GM21390 (cell line): ENCODE data around the gene RPL29.
"Not testable (repeated sequence)": the region's sequence is repeated elsewhere in the genome, so short reads cannot be mapped to it uniquely, and the experiment has no call there.

Source experiments
- ATAC-seq: cut with Tn5 transposase; IDR thresholded peaks from one replicate; pipeline ENCODE4 v1.9.1; 2021; ENCODE audit not compliant: unreplicated experiment

RPL29 gene

DNA sequence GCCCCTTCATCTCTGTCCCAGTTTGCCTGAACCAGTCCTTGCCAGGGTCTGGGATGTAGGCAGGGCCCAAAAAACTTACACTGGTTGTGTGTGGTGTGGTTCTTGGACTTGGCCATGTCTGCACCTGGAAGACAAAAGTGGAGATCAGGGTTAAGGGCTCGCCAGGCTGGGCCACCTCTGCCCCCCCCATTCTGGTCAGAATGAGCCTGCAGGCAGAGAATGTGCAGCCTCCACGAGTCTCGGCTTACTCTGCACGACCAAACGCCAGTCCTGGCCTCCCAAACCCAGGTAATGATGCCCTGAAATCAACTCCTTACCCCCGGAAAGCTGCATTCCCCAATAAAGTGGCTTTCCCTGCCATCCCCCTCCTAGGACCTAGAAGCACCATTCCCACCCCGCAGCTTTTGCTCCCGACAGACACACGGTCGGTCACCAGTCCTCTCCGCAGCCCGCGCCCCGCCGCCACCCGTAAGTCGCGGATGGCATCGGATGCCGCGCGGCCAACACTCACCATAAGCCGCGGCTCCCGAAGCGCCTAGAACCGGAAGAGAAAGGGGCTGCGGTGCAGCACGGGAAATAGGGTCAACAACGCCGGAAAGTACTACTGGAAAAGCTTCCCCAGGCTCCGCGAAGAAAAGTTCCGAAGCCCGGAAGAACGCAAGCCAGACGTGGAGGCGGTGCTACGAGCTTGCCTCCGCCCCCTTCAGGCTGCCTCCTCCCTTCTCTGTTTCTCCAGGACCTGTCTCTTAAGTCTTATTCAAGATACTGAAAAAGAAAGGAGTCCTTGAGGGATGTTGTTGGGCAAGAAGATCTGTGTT lies at the start of gene RPL29:
RPL29 (minus strand) TSS at position 550 of the 818 bp plus-strand sequence; CDS start at position 116, 434 bp downstream.
- peak; percentile 83 for ATAC-seq

DNA sequence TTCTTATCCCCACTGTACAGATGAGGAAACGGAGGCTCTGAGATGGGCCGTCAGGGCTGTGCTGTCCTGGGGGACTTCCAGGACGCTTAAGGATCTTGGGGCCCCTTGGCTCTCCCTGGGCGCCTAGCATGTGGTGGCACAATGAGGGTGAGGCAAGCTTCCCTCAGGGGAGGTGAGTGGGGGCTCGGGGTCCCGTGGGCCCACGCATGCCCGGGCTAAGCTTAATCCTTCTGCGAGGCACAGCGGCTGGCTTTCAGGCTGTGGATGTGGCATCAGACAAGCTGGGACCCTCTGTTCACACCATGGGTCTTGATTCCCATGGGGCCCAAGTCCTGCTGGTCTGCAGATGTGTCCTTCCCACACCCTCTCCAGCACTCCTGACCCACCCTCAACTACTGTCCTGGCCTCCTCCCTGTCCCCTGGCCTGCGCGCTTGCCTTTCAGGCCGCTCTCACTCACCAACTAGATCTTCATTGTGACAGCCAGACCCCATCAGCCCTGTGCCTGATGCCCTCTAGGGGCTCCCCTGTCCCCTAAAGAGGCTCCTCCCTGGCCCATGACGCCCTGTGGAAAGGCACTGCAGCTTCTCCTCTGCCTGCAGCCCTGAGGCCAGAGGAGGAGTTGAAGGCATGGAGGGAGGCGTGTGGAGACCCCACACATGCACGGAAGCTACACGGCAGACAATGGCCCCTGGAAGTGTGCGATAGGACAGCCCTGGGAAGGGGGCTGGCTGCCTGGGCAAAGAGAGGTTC lies 49.3 kb upstream of the RPL29 start:
- no peak for ATAC-seq

DNA sequence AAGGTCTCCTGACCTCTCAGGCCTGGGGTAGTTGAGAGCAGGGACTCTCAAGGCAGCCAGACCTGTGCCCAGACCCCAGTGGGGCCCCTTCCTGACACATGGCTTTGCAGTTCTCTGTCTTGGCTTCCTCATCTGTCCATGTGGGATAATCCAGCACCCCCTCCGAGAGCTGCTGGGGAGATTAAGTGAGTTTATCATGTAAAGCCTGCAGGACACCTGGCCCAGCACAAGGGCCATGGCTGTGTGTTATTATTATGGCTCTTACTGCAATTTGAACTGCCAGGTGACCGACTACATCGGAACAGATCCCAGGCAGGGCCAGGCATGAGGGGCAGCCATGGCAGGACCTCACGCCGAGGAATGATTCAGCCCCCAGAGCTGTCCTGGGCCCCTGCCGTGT lies 48.1 kb upstream of the RPL29 start:
- ATAC-seq: no peak

DNA sequence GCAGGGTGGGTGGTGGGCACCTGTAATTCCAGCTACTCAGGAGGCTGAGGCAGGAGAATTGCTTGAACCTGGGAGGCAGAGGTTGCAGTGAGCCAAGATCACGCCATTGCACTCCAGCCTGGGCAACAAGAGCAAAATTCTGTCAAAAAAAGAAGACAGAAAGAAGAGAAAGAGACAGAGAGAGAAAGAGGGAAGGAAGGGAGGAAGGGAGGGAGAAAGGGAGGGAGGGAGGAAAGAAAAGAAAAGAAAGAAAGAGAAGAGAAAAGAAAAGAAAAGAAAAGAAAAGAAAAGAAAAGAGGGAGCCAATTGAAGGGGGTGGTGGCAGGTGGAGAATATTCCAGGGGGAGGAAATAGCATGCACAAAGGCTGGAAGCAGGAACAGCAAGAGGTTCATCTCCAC lies 47.3 kb upstream of the RPL29 start:
- ATAC-seq: not testable (repeated sequence)

DNA sequence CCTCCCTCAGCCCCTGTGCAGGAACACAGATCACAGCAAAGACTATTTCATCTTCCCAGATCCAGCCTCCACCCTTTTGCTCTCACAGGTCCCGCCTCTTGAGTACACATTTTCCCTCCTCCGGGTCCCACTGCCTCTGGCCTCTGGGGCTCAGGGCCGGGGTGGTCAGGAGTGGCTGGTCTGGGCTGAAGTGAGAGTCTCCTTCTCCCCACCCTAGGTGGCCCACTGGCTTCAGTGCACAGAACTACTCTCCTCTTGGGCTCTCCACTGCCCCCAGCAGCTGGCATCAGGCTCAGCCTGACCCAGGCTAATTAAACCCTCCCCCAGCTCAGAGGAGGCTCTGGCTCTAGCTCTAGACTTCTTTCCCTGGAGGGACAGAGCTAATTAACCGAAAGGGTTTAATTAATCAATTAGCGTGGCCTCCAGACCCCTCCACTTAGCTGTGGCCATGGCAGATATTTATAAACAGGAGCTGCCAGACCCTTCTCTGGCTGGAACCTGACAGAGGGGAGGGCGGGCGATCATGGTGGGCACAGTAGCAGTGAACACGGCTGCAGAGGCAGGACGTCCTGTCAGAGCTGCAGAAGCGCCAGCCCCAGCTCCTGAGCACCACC lies 45.5 kb upstream of the RPL29 start:
- no peak for ATAC-seq

DNA sequence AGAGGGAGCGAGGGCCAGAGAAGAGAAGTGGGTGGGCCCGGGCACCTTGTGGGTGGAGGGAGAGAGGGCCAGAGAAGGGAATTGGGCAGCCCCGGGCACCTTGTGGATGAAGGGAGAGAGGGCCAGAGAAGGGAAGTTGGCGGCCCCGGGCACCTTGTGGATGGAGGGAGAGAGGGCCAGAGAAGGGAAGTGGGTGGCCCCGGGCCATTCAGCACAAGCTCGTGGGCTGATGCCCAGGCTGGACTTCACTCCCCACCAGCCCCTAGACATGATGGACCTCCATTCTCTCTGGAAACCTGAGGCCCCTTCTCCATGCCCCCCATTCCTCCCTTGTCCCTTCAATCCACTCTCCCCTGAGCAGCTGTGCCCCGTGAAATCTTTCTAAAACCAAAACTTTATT lies 44.9 kb upstream of the RPL29 start:
- ATAC-seq: no peak

DNA sequence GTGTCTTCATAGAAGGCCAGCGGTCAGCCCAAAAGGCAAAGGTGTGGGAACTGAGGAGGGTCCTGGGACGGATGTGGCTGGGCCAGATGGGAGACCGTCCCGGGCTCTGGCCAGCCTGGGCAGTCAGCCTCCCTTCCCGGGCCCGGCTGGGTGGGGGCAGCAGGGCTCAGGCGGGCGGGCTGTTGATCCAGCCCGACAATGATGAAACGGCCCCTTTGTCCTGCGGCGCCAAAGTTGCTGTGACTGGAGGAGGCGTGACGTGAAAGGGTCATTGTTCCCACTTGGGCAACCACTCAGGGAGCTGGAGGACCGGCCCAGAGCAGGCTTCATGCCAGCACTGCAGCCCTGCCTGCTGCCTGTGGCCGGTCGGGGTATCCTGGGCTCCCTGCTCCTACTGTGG lies 44.2 kb upstream of the RPL29 start:
- ATAC-seq: no peak

DNA sequence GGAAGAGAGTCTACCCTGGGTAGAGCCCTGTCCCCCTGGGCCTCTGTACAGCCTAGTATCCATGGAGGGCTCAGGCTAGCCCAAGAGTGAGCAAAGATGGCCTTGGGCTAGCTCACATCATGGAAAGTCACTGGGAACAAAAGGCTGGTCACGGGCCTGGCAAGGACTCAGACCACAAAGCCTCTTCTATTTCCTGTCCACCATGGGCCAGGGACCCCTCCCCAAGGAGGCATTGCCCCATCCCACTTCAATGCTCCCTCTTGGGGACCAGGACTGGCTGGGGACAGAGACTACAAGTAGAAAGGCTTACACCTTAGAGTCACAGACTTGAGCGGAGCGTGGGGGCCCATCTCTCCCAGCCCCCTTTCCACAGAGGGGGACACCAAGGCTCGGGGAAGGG lies 43.7 kb upstream of the RPL29 start:
- ATAC-seq: no peak

DNA sequence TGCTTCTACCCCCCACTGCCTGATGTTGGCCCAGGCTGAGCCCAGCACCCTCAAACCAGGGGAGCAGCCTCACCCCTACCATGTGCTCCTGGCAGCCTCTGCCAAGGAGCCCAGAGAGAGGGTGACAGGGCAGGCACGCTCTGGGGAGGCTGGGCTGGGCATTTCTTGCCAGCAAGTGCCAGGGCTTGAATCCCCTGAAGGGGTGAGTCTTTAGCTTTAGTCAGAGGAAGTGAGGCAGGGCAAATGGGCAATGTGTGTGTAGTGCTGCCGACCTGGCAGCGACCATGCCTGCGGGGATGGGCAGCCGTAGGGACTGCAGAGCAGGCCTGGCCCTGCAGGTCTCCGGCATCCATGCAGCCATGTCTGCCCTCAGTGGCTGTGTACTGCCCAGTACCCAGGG lies 42.5 kb upstream of the RPL29 start:
- ATAC-seq: no peak

DNA sequence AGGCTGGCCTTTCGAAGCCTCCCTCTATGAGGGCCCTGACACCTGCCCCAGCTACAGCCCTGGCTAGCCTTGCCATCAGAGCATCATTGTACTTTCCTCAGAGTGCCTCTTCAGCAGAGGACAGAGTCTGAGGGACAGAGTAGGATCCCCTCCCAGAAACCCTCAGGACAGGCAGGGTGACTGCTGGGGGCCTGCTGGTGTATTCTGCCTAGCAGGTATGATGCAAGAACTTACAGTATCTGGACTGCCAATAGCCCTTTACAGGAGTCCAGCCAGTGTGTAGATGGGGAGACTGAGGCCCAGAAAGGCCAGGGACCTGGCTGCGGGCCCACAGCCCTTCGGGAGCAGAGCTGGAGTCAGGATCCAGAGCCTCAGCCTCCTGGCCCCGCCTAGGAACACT lies 41.6 kb upstream of the RPL29 start:
- ATAC-seq: no peak

DNA sequence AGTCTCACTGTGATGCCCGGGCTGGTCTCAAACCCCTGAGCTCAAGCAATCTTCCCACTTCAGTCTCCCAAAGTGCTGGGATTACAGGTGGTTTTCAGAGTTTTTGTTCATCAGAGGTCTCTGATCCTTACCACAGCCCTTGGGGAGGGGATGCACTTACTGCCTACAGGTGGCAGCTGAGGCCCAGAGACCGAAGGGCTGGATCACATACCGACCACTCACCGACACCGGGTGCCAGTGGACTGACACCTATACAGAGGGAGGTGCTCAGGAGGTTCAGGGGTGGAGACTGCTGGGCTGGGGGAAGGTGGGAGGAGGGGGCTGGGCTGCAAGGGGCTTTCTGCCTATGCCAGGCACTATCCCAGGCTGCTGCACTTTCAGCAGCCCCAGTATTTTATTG lies 41.1 kb upstream of the RPL29 start:
- no peak for ATAC-seq

DNA sequence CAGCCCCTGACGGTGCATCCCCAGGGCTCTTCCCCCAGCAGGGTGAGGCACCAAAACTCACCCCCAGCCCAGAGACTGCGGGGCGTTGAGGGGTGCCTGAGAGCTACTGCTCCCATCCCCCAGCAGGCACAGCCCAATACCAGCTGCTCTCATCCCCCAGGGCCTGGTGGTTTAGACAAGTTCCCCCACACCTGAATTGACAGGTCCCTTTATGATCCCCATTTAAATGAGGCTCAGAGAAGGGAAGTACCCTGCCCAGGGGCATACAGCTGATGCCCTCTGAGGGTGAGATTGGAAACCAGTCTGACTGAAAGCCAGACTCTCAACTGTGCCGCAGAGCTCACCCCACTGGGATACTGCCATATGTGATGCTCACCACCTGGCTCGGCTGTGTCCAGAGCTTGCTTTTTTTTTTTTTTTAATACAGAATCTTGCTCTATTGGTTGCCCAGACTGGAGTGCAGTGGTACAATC lies 40.6 kb upstream of the RPL29 start:
- no peak for ATAC-seq

DNA sequence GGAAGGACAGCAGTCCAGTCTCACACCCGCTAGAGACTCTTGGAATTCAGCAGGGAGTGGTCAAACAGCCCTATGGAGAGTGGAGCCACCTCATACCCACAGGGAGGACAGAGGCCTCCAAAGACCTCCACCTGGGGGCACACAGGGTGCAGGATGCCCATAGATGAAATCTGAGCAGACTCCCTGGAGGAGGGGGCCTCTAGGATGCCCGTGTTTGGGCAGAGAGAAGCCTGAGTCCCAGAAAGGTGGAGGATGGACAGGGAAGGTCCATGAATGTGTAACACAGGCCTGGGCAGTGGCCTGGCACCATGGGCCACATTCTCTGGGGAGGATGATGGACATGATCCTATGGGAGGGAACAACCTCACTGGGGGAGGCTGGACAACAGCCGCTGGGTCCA lies 39.0 kb upstream of the RPL29 start:
- no peak for ATAC-seq

DNA sequence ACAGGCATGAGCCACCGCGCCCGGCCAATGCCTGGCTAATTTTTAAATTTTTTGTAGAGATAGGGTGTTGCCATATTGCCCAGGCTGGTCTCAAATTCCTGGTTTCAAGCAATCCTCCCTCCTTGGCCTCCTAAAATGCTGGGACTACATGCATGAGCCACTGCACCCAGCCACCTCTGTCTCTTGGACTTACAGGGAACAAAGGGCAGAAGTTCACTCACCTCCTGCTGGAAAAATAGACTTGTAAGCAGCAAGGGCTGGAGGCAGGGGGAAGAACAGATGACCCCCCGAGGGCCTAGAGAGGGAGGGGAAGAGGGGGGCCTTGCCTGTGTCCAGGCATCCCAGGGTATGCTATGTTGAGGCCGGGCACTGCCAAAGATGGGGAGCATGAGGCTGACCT lies 38.5 kb upstream of the RPL29 start:
- no peak for ATAC-seq

DNA sequence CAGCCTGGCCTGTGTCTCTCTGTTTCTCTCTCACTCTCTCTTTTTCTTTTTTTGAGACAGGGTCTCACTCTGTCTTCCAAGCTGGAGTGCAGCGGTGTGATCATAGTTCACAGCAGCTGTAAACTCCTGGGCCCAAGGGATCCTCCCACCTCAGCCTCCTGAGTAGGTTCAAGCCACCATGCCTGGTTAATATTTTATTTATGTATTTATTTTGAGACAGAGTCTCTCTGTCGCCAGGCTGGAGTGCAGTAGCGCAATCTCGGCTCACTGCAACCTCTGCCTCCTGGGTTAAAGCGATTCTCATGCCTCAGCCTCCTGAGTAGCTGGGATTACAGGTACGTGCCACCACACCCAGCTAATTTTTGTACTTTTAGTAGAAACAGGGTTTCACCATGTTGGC lies 38.1 kb upstream of the RPL29 start:
- not testable (repeated sequence) for ATAC-seq

DNA sequence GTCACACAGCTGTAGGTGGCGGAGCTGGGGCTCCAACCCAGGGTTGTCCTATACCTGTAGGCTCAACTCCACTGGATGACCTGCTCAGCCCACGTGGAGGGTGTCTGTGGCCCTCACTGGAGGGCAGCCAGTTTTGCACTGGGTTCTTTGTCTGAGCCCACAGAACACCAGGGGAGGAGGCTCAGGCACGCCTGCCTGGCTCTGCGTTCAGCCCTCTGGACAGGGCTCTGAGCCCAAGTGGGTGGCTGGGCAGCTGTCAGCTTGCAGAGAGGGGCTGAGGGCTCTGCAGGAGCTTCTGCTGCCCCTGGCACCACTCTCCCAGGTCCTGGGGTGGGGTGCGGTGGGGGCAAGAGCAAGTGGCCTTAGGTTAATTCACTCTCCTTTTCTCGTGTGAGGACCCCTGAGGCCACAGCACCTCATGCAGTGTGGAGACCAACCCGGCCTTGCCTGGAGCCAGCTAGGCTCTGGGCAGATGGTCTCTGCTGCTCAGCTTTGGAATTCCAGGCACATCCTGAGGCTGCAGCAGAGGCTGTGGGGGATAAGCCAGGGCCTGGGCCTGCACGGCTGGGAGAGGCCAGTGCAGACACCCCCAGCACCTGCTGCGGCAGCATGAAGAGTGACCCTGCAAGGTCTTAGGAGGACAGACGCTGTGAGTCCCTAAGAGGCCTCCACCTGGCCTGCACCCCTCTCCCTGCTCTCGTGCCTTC lies 37.2 kb upstream of the RPL29 start:
- no peak for ATAC-seq

DNA sequence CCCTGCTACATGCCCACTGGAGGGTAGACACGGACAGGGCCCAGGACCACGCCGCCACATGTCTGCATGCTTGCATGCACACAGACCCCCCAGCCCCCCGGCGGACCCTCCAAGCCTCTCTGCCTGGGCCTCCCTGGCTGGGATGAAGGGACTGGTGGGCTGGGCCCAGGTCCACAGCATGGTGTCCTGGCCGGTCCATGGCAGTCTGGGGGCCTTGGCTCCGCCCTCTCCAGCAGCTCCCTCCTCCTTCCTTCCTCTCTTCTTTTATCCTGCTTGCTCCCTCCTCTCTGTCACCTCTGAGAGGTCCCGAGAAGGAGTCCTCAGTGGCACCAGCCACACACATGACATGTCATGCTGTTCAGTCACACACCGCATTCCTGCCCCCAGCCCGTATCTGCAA lies 36.2 kb upstream of the RPL29 start:
- ATAC-seq: no peak

DNA sequence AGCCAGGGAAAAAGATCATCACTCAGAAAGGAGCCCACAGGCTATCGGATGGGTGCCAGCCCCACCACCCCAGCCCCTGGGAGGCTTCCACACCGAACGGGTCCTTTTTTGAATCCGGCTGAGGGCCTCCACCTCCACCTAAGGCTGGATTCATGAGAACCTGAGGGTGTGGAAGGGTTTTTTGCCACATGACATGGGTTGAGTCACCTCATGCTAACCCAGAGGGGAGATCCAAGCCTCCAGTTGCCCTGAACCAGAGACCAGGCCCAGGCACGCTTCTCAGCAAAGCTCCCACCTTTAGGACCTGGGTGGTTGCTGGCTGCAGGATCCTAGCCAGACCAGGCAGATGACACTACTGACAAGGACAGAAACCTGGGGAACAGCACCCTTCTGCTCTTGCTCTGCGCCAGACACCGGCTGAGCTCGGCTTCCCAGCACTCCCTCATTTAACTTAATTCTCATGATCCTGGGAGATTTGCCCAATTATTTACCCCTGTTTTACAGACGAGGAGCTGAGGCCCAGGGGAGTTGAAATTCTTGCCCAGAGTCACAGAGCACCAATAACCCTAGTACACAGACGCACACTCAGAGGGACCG lies 35.1 kb upstream of the RPL29 start:
- no peak for ATAC-seq

DNA sequence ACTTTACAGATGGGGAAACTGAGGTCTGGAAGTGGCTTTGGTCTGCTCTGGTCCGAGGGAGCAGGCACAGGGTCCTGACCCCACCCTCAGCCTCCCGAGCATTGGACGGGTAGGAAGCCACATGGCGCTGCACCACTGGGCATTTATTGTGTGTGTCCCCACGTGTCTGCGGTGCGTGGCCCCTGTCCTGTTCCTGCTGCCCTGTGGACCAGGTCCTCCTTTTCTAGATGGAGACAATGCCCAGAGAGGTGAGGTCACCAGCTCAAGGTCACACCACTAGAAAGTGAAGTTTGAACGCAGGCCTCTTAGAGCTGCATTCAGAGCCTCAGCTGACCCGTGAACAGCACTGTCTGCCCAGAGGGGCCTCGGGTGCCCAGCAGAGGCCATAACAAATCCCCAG lies 33.8 kb upstream of the RPL29 start:
- ATAC-seq: no peak

DNA sequence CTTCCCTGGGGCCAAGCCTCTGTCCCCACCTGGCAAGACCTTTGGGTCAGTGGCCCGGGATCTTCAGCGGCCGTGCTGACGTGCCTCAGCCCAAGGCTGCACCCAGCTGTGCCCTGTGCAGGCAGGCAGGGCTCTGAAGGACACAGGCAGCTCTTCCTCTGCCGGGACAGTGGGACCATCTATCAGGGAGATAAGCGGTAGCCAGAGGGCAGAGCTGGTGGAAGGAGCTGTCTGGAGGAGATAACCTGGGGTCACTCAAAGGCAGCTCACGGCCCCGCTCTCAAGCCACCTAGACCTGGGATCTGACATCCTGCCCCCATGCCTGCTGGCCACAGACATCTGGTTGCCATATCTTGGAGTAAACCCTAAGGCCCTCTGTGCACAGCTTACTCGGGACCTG lies 33.4 kb upstream of the RPL29 start:
- no peak for ATAC-seq

DNA sequence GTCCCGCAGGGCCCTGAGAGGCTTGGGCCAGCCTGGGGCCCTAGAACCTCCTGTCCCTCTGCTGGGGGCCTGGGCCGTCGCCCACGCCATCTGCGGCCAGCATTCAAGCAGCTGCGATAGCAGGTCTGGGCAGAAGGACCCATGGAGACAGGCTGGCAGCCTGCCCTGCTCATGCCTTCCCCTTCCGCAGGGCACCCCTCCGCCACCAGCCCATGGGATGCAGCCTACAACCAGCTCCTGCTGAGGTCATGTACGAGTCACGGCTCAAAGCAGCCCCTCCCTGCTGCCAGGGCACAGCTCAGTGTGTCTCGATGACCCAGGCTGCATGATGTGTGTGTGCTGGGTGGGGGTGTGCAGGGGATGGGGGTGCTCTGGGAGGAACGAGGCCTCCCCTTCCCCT lies 32.9 kb upstream of the RPL29 start:
- no peak for ATAC-seq
